ENCODE measurements around the gene C16orf92. TPM values are rescaled to one million over a fixed set of nuclear protein-coding genes. Genes with fewer than 3 reads are reported as not detected.
A peak's percentile ranks its signal among the peaks of the same experiment; 100 is the strongest.

The C16orf92 gene
- total and polyA plus RNA-seq, 2 experiments from 2014 or later: 0.34 TPM; not detected in 1

- TF ChIP-seq CREB1 (CRISPR knock-in tag; IDR thresholded peaks at IDR 0.05; ENCODE audit: low read depth) (no peak; the same call in 1 of the 2 replicates), POLR2AphosphoS5 (IDR thresholded peaks at IDR 0.05; ENCODE audit: low read depth) (no peak), ZNF331 (CRISPR knock-in tag; IDR thresholded peaks at IDR 0.05; ENCODE audit: low read depth) (no peak)
- TF ChIP-seq, protein P1, sequence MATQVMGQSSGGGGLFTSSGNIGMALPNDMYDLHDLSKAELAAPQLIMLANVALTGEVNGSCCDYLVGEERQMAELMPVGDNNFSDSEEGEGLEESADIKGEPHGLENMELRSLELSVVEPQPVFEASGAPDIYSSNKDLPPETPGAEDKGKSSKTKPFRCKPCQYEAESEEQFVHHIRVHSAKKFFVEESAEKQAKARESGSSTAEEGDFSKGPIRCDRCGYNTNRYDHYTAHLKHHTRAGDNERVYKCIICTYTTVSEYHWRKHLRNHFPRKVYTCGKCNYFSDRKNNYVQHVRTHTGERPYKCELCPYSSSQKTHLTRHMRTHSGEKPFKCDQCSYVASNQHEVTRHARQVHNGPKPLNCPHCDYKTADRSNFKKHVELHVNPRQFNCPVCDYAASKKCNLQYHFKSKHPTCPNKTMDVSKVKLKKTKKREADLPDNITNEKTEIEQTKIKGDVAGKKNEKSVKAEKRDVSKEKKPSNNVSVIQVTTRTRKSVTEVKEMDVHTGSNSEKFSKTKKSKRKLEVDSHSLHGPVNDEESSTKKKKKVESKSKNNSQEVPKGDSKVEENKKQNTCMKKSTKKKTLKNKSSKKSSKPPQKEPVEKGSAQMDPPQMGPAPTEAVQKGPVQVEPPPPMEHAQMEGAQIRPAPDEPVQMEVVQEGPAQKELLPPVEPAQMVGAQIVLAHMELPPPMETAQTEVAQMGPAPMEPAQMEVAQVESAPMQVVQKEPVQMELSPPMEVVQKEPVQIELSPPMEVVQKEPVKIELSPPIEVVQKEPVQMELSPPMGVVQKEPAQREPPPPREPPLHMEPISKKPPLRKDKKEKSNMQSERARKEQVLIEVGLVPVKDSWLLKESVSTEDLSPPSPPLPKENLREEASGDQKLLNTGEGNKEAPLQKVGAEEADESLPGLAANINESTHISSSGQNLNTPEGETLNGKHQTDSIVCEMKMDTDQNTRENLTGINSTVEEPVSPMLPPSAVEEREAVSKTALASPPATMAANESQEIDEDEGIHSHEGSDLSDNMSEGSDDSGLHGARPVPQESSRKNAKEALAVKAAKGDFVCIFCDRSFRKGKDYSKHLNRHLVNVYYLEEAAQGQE (IDR thresholded peaks at IDR 0.05; ENCODE audit: unreplicated experiment): no peak
Observed at GRCh38 chr16:30010844-30011713, 11.9 kb upstream of the C16orf92 start, which contains the start of gene DOC2A (continued).

DNA sequence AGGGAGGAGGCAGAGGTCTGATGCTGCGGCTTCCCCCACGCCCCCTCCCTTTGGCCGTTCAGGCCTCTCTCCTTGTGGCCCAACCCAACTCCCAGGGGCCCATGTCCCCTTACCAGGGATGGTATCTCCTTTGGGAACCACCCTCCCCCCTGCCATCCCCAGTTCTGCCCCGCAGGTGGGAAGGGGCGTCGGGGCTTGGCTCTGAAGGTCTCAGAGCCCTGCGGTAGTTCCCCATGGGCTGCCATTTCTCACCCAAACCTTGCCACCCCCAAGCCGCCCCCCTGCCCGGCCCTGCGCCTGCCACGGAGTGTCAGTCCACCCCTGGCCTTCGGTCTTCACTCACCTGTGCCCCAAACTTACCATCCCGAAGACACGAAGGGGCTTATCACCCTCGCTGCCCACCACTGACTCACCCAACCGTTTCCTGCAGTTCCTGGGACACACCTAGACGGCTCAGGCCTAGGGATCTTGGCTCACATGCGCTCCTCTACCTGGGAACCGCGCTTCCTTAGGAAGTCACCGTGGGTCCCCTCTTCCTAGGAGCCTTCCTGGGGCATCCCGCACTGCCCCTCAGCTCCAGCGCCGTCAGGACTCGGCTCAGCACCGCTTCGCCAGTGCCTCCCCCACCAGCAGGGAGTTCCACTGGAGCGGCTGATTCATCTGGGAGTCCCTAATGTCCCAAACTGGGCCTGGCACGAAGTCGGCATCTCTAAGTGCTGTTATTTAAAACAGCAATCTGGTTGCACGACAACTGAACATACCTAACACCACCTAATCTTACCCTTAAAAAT, 11.1 kb upstream of the C16orf92 start:
- Histone ChIP-seq H3K27me3 (ENCODE audit: insufficient read depth) (peaks cover 33% of the 10 kb centered on the region), H3K4me1 (ENCODE audit: insufficient read depth) (peaks cover 11% of the 10 kb centered on the region; the same call in 1 of the 2 replicates), H4K20me1 (replicated peaks; ENCODE audit: insufficient read depth) (no peaks in the 10 kb centered on the region), H3K79me2 (replicated peaks; ENCODE audit: insufficient read depth) (no peaks in the 10 kb centered on the region), H3K4me2 (peak overlapping the region; percentile 87), H3F3A (replicated peaks; ENCODE audit: low read depth) (0 out of 2 replicates have a peak, but pooled peaks cover 4% of the 10 kb centered on the region), H3K36me3 (ENCODE audit: insufficient read depth) (no peaks in the 10 kb centered on the region), H3K27ac (ENCODE audit: low read depth) (no peak overlapping the region), H2AFZ (peak overlapping the region; percentile 87), H3K4me3 (peak overlapping the region; percentile 91), H3K9me2 (ENCODE audit: insufficient read depth) (no peaks in the 10 kb centered on the region)
- Mint-ChIP-seq H3K4me1 (peaks cover 23% of the 10 kb centered on the region), H3K9me3 (peaks cover 2% of the 10 kb centered on the region; the same call in 1 of the 3 replicates), H3K4me3 (peak overlapping the region; percentile 77), H3K36me3 (ENCODE audit: low read depth) (no peaks in the 10 kb centered on the region), H3K27ac (no peak overlapping the region), H3K27me3 (ENCODE audit: insufficient read depth, low read depth, poor library complexity) (peaks cover 28% of the 10 kb centered on the region)
- DNase-seq (ENCODE audit: low spot score): peak; percentile 68
- peak; percentile 38 for ATAC-seq
- TF ChIP-seq ZNF114 (CRISPR knock-in tag; IDR thresholded peaks at IDR 0.05) (no peak), EZH2phosphoT487 (IDR thresholded peaks at IDR 0.05; ENCODE audit: unreplicated experiment) (no peak), JUNB (IDR thresholded peaks at IDR 0.05; ENCODE audit: unreplicated experiment) (no peak), STAT1 (IDR thresholded peaks at IDR 0.05; ENCODE audit: unreplicated experiment) (no peak), ZNF462 (CRISPR knock-in tag; IDR thresholded peaks at IDR 0.05) (no peak), NANOG (IDR thresholded peaks at IDR 0.05; ENCODE audit: borderline replicate concordance) (no peak), ZNF331 (CRISPR knock-in tag; IDR thresholded peaks at IDR 0.05; ENCODE audit: low read depth) (no peak), CREB1 (CRISPR knock-in tag; IDR thresholded peaks at IDR 0.05; ENCODE audit: low read depth) (no peak)
